ENCODE data around the gene MOG.

- TF ChIP-seq LEF1 (IDR thresholded peaks at IDR 0.05; ENCODE audit: borderline replicate concordance) (no peak), HDGF (IDR thresholded peaks at IDR 0.05; ENCODE audit: borderline replicate concordance) (no peak), PKNOX1 (IDR thresholded peaks at IDR 0.05) (no peak), SP1 (IDR thresholded peaks at IDR 0.05) (no peak), ELF4 (IDR thresholded peaks at IDR 0.05) (no peak), BHLHE40 (IDR thresholded peaks at IDR 0.05; ENCODE audit: borderline replicate concordance) (no peak)
These were observed 37.7 kb downstream of the MOG start for GRCh38 chr6:29694637-29695036.
